Type B pancreatic cell (in vitro differentiated cells): ENCODE data around the gene STRC. TPM values are rescaled to one million over a fixed set of nuclear protein-coding genes. Genes with fewer than 3 reads are reported as not detected.
"Not testable (repeated sequence)": the region's sequence is repeated elsewhere in the genome, so short reads cannot be mapped to it uniquely, and the experiment has no call there.

ENCODE experiments used
- DNase-seq: peaks from one replicate; pipeline ENCODE4 v3.0.0; 2021; ENCODE audit warnings: mixed read lengths; ENCODE audit not compliant: unreplicated experiment; ENCODE audit errors: extremely low spot score
- H3K27ac Mint-ChIP-seq: 2 replicates; pipeline ENCODE4 v1.8.0; 2021; ENCODE audit warnings: mild to moderate bottlenecking, mixed read lengths
- H3K27me3 Mint-ChIP-seq: 2 replicates; pipeline ENCODE4 v1.8.0; 2021; ENCODE audit warnings: mixed read lengths
- H3K36me3 Mint-ChIP-seq: 2 replicates; pipeline ENCODE4 v1.8.0; 2021; ENCODE audit warnings: mixed read lengths
- H3K4me1 Mint-ChIP-seq: one replicate; pipeline ENCODE4 v1.8.0; 2021; ENCODE audit warnings: mixed read lengths; ENCODE audit not compliant: unreplicated experiment
- H3K4me3 Mint-ChIP-seq: 2 replicates; pipeline ENCODE4 v1.8.0; 2021; ENCODE audit warnings: mild to moderate bottlenecking, mixed read lengths
- H3K9me3 Mint-ChIP-seq: 2 replicates; pipeline ENCODE4 v1.8.0; 2021; ENCODE audit warnings: mixed read lengths
- CTCF ChIP-seq: fragments of 200-600 bp; sonication (generic); conservative IDR thresholded peaks from 2 replicates; pipeline ENCODE4 v1.5.0; 2021; ENCODE audit warnings: antibody characterized with exemption, mild to moderate bottlenecking
- long read RNA-seq: library from polyadenylated mRNA; unstranded; transcript quantifications from one replicate; pipeline ENCODE4 v2.0.0, GENCODE V29; 2020
- total RNA-seq: library from RNA; stranded (reverse); gene quantifications from 2 replicates; pipeline ENCODE4 v1.2.1, GENCODE V29; 2021; ENCODE audit warnings: low replicate concordance

STRC gene
- total RNA-seq: 0.77 and 1.2 TPM in 2 replicates
- long read RNA-seq: 0 reads

GRCh38 chr15:43618700-43619099 lies at the start of gene STRC:
Gene STRC (minus strand): TSS chr15:43618800. CDS start chr15:43618722, 78 bp downstream.
- not testable (repeated sequence) for H3K27me3 Mint-ChIP-seq, H3K4me3 Mint-ChIP-seq, H3K9me3 Mint-ChIP-seq, H3K36me3 Mint-ChIP-seq, H3K4me1 Mint-ChIP-seq, H3K27ac Mint-ChIP-seq, DNase-seq

- H3K9me3 Mint-ChIP-seq, H3K36me3 Mint-ChIP-seq, H3K4me3 Mint-ChIP-seq, H3K4me1 Mint-ChIP-seq, H3K27me3 Mint-ChIP-seq, H3K27ac Mint-ChIP-seq, DNase-seq: not testable (repeated sequence)
Measured at GRCh38 chr15:43666177-43666576, 47.6 kb upstream of the STRC start.

GRCh38 chr15:43663333-43663732 lies 44.7 kb upstream of the STRC start:
- not testable (repeated sequence) for H3K4me1 Mint-ChIP-seq, H3K36me3 Mint-ChIP-seq, H3K27me3 Mint-ChIP-seq, H3K4me3 Mint-ChIP-seq, DNase-seq, H3K9me3 Mint-ChIP-seq, H3K27ac Mint-ChIP-seq

GRCh38 chr15:43662293-43662692 lies 43.7 kb upstream of the STRC start:
- not testable (repeated sequence) for H3K36me3 Mint-ChIP-seq, H3K4me1 Mint-ChIP-seq, H3K27me3 Mint-ChIP-seq, H3K4me3 Mint-ChIP-seq, H3K9me3 Mint-ChIP-seq, DNase-seq, H3K27ac Mint-ChIP-seq

- not testable (repeated sequence) for H3K9me3 Mint-ChIP-seq, H3K4me1 Mint-ChIP-seq, H3K4me3 Mint-ChIP-seq, DNase-seq, H3K27ac Mint-ChIP-seq, H3K36me3 Mint-ChIP-seq, H3K27me3 Mint-ChIP-seq
Measured at GRCh38 chr15:43659727-43660126, 41.1 kb upstream of the STRC start.

- not testable (repeated sequence) for H3K4me3 Mint-ChIP-seq, H3K4me1 Mint-ChIP-seq, DNase-seq, H3K27me3 Mint-ChIP-seq, H3K27ac Mint-ChIP-seq, H3K9me3 Mint-ChIP-seq
- peaks cover 19% of the 10 kb centered on the region for H3K36me3 Mint-ChIP-seq
Measured at GRCh38 chr15:43649430-43649926, 30.9 kb upstream of the STRC start.

GRCh38 chr15:43648649-43649429 lies 30.2 kb upstream of the STRC start, which contains the start of gene CATSPER2:
Gene CATSPER2 (minus strand): TSS chr15:43648844. CDS start chr15:43648061, 783 bp downstream.
- Mint-ChIP-seq H3K27ac (no peak within 1 kb of the TSS), H3K9me3 (no peaks in the 10 kb centered on the region), H3K4me3 (no peak within 1 kb of the TSS), H3K36me3 (peaks cover 19% of the 10 kb centered on the region), H3K27me3 (no peaks in the 10 kb centered on the region), H3K4me1 (no peaks in the 10 kb centered on the region)
- no peak for DNase-seq
- no peak for TF ChIP-seq CTCF

GRCh38 chr15:43638464-43639204 lies 20.0 kb upstream of the STRC start:
- H3K27ac Mint-ChIP-seq, H3K9me3 Mint-ChIP-seq, H3K36me3 Mint-ChIP-seq, H3K4me1 Mint-ChIP-seq, DNase-seq, H3K4me3 Mint-ChIP-seq, H3K27me3 Mint-ChIP-seq: not testable (repeated sequence)

GRCh38 chr15:43626937-43627336 lies 8.3 kb upstream of the STRC start:
- H3K4me3 Mint-ChIP-seq, H3K36me3 Mint-ChIP-seq, H3K27ac Mint-ChIP-seq, H3K27me3 Mint-ChIP-seq, H3K4me1 Mint-ChIP-seq, DNase-seq, H3K9me3 Mint-ChIP-seq: not testable (repeated sequence)
